Hepatocyte (in vitro differentiated cells): Measurements from ENCODE around the gene PAPPA2. TPM values are rescaled to one million over a fixed set of nuclear protein-coding genes. Genes with fewer than 3 reads are reported as not detected.

Experiments
- DNase-seq: peaks from one replicate; pipeline ENCODE4 v3.0.0-alpha.2; 2016; ENCODE audit warnings: low spot score
- H2AFZ ChIP-seq: fragments of 200-600 bp; sonication (generic); 2 replicates; pipeline ENCODE4 v1.6.0; 2016; ENCODE audit warnings: antibody characterized with exemption, mild to moderate bottlenecking
- H3K27ac ChIP-seq: fragments of 200-600 bp; sonication (generic); 2 replicates; pipeline ENCODE4 v1.5.1; 2016; ENCODE audit warnings: mild to moderate bottlenecking
- H3K27me3 ChIP-seq: fragments of 200-600 bp; sonication (generic); 2 replicates; pipeline ENCODE4 v1.6.1; 2016
- H3K36me3 ChIP-seq: fragments of 200-600 bp; sonication (generic); replicated peaks from 2 replicates; pipeline ENCODE4 v1.5.1; 2016; ENCODE audit warnings: low read depth; ENCODE audit not compliant: insufficient read depth
- H3K4me1 ChIP-seq: fragments of 200-600 bp; sonication (generic); 2 replicates; pipeline ENCODE4 v1.5.1; 2016; ENCODE audit warnings: mild to moderate bottlenecking, moderate library complexity; ENCODE audit not compliant: insufficient read depth
- H3K4me2 ChIP-seq: fragments of 200-600 bp; sonication (generic); 2 replicates; pipeline ENCODE4 v1.6.0; 2016
- H3K4me3 ChIP-seq: fragments of 200-600 bp; sonication (generic); 2 replicates; pipeline ENCODE4 v1.5.1; 2016; ENCODE audit warnings: mild to moderate bottlenecking
- H3K79me2 ChIP-seq: fragments of 200-600 bp; sonication (generic); 2 replicates; pipeline ENCODE4 v1.6.0; 2017; ENCODE audit warnings: mild to moderate bottlenecking
- H3K9me2 ChIP-seq: fragments of 200-600 bp; sonication (generic); replicated peaks from 2 replicates; pipeline ENCODE4 v1.6.0; 2017; ENCODE audit warnings: mild to moderate bottlenecking; ENCODE audit not compliant: insufficient read depth
- H3K9me3 ChIP-seq: fragments of 200-600 bp; sonication (generic); 2 replicates; pipeline ENCODE4 v1.5.1; 2016; ENCODE audit warnings: low read depth, mild to moderate bottlenecking
- H4K20me1 ChIP-seq: fragments of 200-600 bp; sonication (generic); 2 replicates; pipeline ENCODE4 v1.6.0; 2016; ENCODE audit warnings: mild to moderate bottlenecking; ENCODE audit not compliant: insufficient read depth, poor library complexity, severe bottlenecking
- CTCF ChIP-seq: fragments of 200-600 bp; sonication (generic); IDR thresholded peaks from 2 replicates; pipeline ENCODE4 v1.5.1; 2016; ENCODE audit warnings: antibody characterized with exemption, mild to moderate bottlenecking; ENCODE audit not compliant: poor library complexity
- EZH2 ChIP-seq: fragments of 200-600 bp; sonication (generic); IDR thresholded peaks from 2 replicates; pipeline ENCODE4 v1.6.1; 2016; ENCODE audit warnings: antibody characterized with exemption, mild to moderate bottlenecking, borderline replicate concordance
- EZH2phosphoT487 ChIP-seq: fragments of 200-600 bp; sonication (generic); IDR thresholded peaks from one replicate; pipeline ENCODE4 v1.6.1; 2018; ENCODE audit warnings: antibody characterized with exemption, mild to moderate bottlenecking, low read depth, moderate library complexity; ENCODE audit not compliant: unreplicated experiment, severe bottlenecking
- WGBS: methylation state at CpG from one replicate; pipeline ENCODE4 v1.1.6; 2016; ENCODE audit warnings: low lambda C conversion rate; ENCODE audit errors: missing lambda C conversion rate; 5-methylcytosine and 5-hydroxymethylcytosine counted together
- polyA plus RNA-seq: library from polyadenylated mRNA; unstranded; fragments of >200 nt; fragmentation: Nextera tagmentation; extraction: Ambion mirVana; gene quantifications from 2 replicates; pipeline ENCODE4 v1.2.1, GENCODE V29; 2016
- total RNA-seq: library from RNA; depleted of rRNA; stranded (reverse); fragments of >200 nt; gene quantifications from 2 replicates; pipeline ENCODE4 v1.2.3, GENCODE V29; 2014

Gene PAPPA2
- total and polyA plus RNA-seq, 2 experiments from 2014 or later = 1.9 to 2.6 TPM

GRCh38 chr1:176799327-176799726 is 336.4 kb downstream of the PAPPA2 start:
- no peak for TF ChIP-seq EZH2
- TF ChIP-seq CTCF = no peak
- TF ChIP-seq EZH2phosphoT487 = no peak
- DNase-seq = no peak
- Histone ChIP-seq H3K27ac (no peak overlapping the region), H3K4me1 (no peaks in the 10 kb centered on the region), H2AFZ (no peak overlapping the region), H3K36me3 (no peaks in the 10 kb centered on the region), H3K9me2 (no peaks in the 10 kb centered on the region), H3K9me3 (no peaks in the 10 kb centered on the region), H3K79me2 (no peaks in the 10 kb centered on the region), H3K4me2 (no peak overlapping the region), H3K4me3 (no peak overlapping the region), H3K27me3 (no peaks in the 10 kb centered on the region), H4K20me1 (no peaks in the 10 kb centered on the region)
- 97% methylated on average over 3 of the region's 3 CpGs for WGBS

GRCh38 chr1:176800978-176801513 is 338.1 kb downstream of the PAPPA2 start:
- no peak overlapping the region for H3K4me2 ChIP-seq
- H2AFZ ChIP-seq = no peak overlapping the region
- TF ChIP-seq EZH2 (no peak), CTCF (no peak), EZH2phosphoT487 (no peak)
- no peaks in the 10 kb centered on the region for H3K9me3 ChIP-seq
- 68% methylated on average over 5 of the region's 5 CpGs for WGBS
- H3K4me3 ChIP-seq = no peak overlapping the region
- peak overlapping the region; percentile 9 for H3K27ac ChIP-seq
- no peaks in the 10 kb centered on the region for H3K79me2 ChIP-seq
- no peaks in the 10 kb centered on the region for H3K27me3 ChIP-seq
- no peak for DNase-seq
- H3K4me1 ChIP-seq = no peaks in the 10 kb centered on the region
- H3K9me2 ChIP-seq = no peaks in the 10 kb centered on the region
- H4K20me1 ChIP-seq = no peaks in the 10 kb centered on the region
- no peaks in the 10 kb centered on the region for H3K36me3 ChIP-seq

GRCh38 chr1:176801514-176802020 is 338.6 kb downstream of the PAPPA2 start:
- 55% methylated on average over 5 of the region's 5 CpGs for WGBS
- H3K4me3 ChIP-seq = no peak overlapping the region
- DNase-seq = peak; percentile 23

More at GRCh38 chr1:176801514-176802020, 338.6 kb downstream of the PAPPA2 start:
- H3K36me3 ChIP-seq = no peaks in the 10 kb centered on the region
- H2AFZ ChIP-seq = no peak overlapping the region
- H3K27ac ChIP-seq = no peak overlapping the region
- H3K4me1 ChIP-seq = no peaks in the 10 kb centered on the region
- H3K9me3 ChIP-seq = no peaks in the 10 kb centered on the region
- no peaks in the 10 kb centered on the region for H4K20me1 ChIP-seq
- H3K27me3 ChIP-seq = no peaks in the 10 kb centered on the region
- no peaks in the 10 kb centered on the region for H3K9me2 ChIP-seq
- H3K79me2 ChIP-seq = no peaks in the 10 kb centered on the region
- no peak overlapping the region for H3K4me2 ChIP-seq
- TF ChIP-seq CTCF (no peak), EZH2phosphoT487 (no peak), EZH2 (no peak)
